ENCODE data around the gene COL27A1.

DNA sequence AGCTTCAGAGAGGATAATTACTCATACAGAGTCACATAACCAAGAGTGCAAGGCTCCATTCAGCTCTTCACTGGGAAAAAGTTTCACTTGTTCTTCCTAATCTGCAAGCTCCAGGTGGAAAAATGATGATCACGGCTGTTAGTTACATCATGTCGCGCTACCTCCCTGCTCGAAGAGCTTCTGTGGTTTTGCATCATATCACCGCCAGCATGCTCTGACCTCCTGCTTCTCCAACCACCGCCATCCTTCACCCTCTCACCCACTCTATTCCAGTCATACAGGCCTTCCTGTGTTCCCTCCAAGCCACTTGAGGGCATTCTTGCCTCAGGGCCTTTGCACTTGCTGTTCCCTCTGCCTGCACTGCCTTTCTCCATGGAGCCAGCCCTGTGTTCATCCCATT is 47.1 kb downstream of the COL27A1 start:
- TF ChIP-seq, protein P1, sequence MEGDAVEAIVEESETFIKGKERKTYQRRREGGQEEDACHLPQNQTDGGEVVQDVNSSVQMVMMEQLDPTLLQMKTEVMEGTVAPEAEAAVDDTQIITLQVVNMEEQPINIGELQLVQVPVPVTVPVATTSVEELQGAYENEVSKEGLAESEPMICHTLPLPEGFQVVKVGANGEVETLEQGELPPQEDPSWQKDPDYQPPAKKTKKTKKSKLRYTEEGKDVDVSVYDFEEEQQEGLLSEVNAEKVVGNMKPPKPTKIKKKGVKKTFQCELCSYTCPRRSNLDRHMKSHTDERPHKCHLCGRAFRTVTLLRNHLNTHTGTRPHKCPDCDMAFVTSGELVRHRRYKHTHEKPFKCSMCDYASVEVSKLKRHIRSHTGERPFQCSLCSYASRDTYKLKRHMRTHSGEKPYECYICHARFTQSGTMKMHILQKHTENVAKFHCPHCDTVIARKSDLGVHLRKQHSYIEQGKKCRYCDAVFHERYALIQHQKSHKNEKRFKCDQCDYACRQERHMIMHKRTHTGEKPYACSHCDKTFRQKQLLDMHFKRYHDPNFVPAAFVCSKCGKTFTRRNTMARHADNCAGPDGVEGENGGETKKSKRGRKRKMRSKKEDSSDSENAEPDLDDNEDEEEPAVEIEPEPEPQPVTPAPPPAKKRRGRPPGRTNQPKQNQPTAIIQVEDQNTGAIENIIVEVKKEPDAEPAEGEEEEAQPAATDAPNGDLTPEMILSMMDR (conservative IDR thresholded peaks at IDR 0.05; ENCODE audit: low read length): no peak
- TF ChIP-seq EZH2phosphoT487 (IDR thresholded peaks at IDR 0.05; ENCODE audit: borderline replicate concordance, low read depth, low read length): no peak
